GM12878 (cell line): ENCODE measurements around the gene PURA. TPM values are rescaled to one million over a fixed set of nuclear protein-coding genes. Genes with fewer than 3 reads are reported as not detected.

Experiments
- ATF7 ChIP-seq: fragments of 450-650 bp; IDR thresholded peaks from 2 replicates; pipeline ENCODE4 v1.6.1; 2016; ENCODE audit warnings: low read depth, mild to moderate bottlenecking
- CREB1 ChIP-seq: IDR thresholded peaks from 2 replicates; pipeline ENCODE4 v1.6.1; 2012; ENCODE audit warnings: low read depth, mild to moderate bottlenecking, inconsistent platforms
- CTCF ChIP-seq, 3 experiments: IDR thresholded peaks in 2 of 3; conservative IDR thresholded peaks in 1 of 3; 2 replicates each; pipeline ENCODE4 v1.5.1; 2011; ENCODE audit warnings: low read depth in 3 of 3, low read length in 3 of 3, mild to moderate bottlenecking in 3 of 3, control low read depth in 2 of 3, moderate library complexity in 2 of 3, inconsistent platforms in 1 of 3, mixed read lengths in 1 of 3; ENCODE audit not compliant: control insufficient read depth in 2 of 3, insufficient read depth in 1 of 3; ENCODE audit errors: extremely low read depth in 1 of 3
- E2F8 ChIP-seq: fragments of 450-650 bp; IDR thresholded peaks from 2 replicates; pipeline ENCODE4 v1.6.1; 2018; ENCODE audit warnings: mild to moderate bottlenecking, low read depth, moderate library complexity; ENCODE audit not compliant: partially characterized antibody
- EGR1 ChIP-seq, 2 experiments: IDR thresholded peaks; 1 replicate in 1 of 2; 2 replicates in 1 of 2; pipeline ENCODE4 v1.6.1; 2011 to 2012; ENCODE audit warnings: low read depth in 2 of 2, low read length in 2 of 2, borderline replicate concordance in 1 of 2, mild to moderate bottlenecking in 1 of 2, moderate library complexity in 1 of 2
- EZH2 ChIP-seq: IDR thresholded peaks from 2 replicates; pipeline ENCODE4 v1.6.1; 2012; ENCODE audit warnings: low read depth, mild to moderate bottlenecking, control low read depth, inconsistent platforms, low read length, borderline replicate concordance; ENCODE audit not compliant: control insufficient read depth
- HDAC6 ChIP-seq: fragments of 200-600 bp; sonication (generic); IDR thresholded peaks from one replicate; pipeline ENCODE4 v1.8.0; 2017; ENCODE audit warnings: antibody characterized with exemption; ENCODE audit not compliant: unreplicated experiment
- IRF4 ChIP-seq: IDR thresholded peaks from 2 replicates; pipeline ENCODE4 v1.6.1; 2011; ENCODE audit warnings: low read depth, low read length
- KDM1A ChIP-seq: fragments of 200-600 bp; sonication (generic); IDR thresholded peaks from 2 replicates; pipeline ENCODE4 v1.6.1; 2016; ENCODE audit warnings: borderline replicate concordance
- MTA3 ChIP-seq: IDR thresholded peaks from 2 replicates; pipeline ENCODE4 v1.6.1; 2012; ENCODE audit warnings: low read length, inconsistent platforms, borderline replicate concordance
- MYC ChIP-seq: IDR thresholded peaks from 2 replicates; pipeline ENCODE4 v1.6.1; 2011; ENCODE audit warnings: mild to moderate bottlenecking, low read length, moderate library complexity, inconsistent platforms; ENCODE audit not compliant: insufficient read depth, insufficient replicate concordance, insufficient read length, severe bottlenecking
- NFYB ChIP-seq: IDR thresholded peaks from 2 replicates; pipeline ENCODE4 v1.6.1; 2011; ENCODE audit warnings: low read depth, mild to moderate bottlenecking, low read length, improper control_type of control experiment, moderate library complexity; ENCODE audit not compliant: insufficient read depth
- POLR2AphosphoS2 ChIP-seq: IDR thresholded peaks from 2 replicates; pipeline ENCODE4 v1.6.1; 2011; ENCODE audit warnings: low read depth, mild to moderate bottlenecking, low read length, improper control_type of control experiment, moderate library complexity
- POU2F2 ChIP-seq: IDR thresholded peaks from 3 replicates; pipeline ENCODE4 v1.6.1; 2011; ENCODE audit warnings: low read depth, mild to moderate bottlenecking, low read length, borderline replicate concordance
- RELA ChIP-seq: fragments of 450-650 bp; IDR thresholded peaks from 2 replicates; pipeline ENCODE4 v1.8.0; 2014; ENCODE audit warnings: borderline replicate concordance; ENCODE audit not compliant: partially characterized antibody
- RUNX3 ChIP-seq: IDR thresholded peaks from 2 replicates; pipeline ENCODE4 v1.6.1; 2012; ENCODE audit warnings: low read length, inconsistent platforms
- SMARCA5 ChIP-seq: fragments of 450-650 bp; IDR thresholded peaks from 2 replicates; pipeline ENCODE4 v1.6.1; 2017; ENCODE audit warnings: mild to moderate bottlenecking
- TCF3 ChIP-seq: IDR thresholded peaks from 2 replicates; pipeline ENCODE4 v1.6.1; 2012; ENCODE audit warnings: low read depth, mild to moderate bottlenecking, low read length, borderline replicate concordance; ENCODE audit not compliant: insufficient read depth
- USF1 ChIP-seq: IDR thresholded peaks from 2 replicates; pipeline ENCODE4 v1.6.1; 2011; ENCODE audit warnings: borderline replicate concordance, low read depth, mild to moderate bottlenecking, moderate library complexity, mixed read lengths, low read length; ENCODE audit not compliant: insufficient read depth; ENCODE audit errors: extremely low read length
- ZBTB4 ChIP-seq: fragments of 450-650 bp; formaldehyde crosslinking; IDR thresholded peaks from 2 replicates; pipeline ENCODE4 v1.4.0; 2022; ENCODE audit warnings: mild to moderate bottlenecking, moderate library complexity
- polyA plus RNA-seq, 11 experiments: library from polyadenylated mRNA; depleted of rRNA in 4 of 11; unstranded in 6 of 11; stranded (reverse) in 5 of 11; fragments of >200 nt; fragmentation: Nextera tagmentation in 4 of 11; fragmentation: Illumina TruSeq in 1 of 11; extraction: Ambion mirVana in 4 of 11; extraction: Trizol in 1 of 11; gene quantifications; 1 replicate in 1 of 11; 2 replicates in 10 of 11; pipeline versions ENCODE4 v1.2.1 to v1.2.3, GENCODE V29; 2011 to 2016; ENCODE audit warnings: inconsistent platforms in 2 of 11, missing spikeins in 2 of 11, low read depth in 1 of 11
- total RNA-seq, 4 experiments: library from RNA; depleted of rRNA in 3 of 4; stranded (reverse); fragments of >200 nt in 3 of 4; fragmentation: Illumina TruSeq in 1 of 4; extraction: Trizol in 1 of 4; gene quantifications; 2 replicates each; pipeline versions ENCODE4 v1.2.1 to v1.2.3, GENCODE V29; 2013 to 2021

Gene PURA
- total and polyA plus RNA-seq, 10 of the 15 experiments (the other 5 are each of a cell fraction or from before 2014, with no cell fraction given) = 3.3 to 11.8 (median 5.8) TPM

- TF ChIP-seq E2F8 (no peak), KDM1A (no peak), RELA (peak; percentile 34), SMARCA5 (peak; percentile 58; the same call in 1 of the 2 replicates), POLR2AphosphoS2 (peak; percentile 39; the same call in 1 of the 2 replicates), ZBTB4 (CRISPR knock-in tag) (no peak), MTA3 (no peak), CREB1 (peak; percentile 27; the same call in 1 of the 2 replicates), CTCF (IDR thresholded peaks at IDR 0.05 in 2 of 3, conservative IDR thresholded peaks at IDR 0.05 in 1 of 3; ENCODE audit: control insufficient read depth in 2 of 3, extremely low read depth in 1 of 3, insufficient read depth in 1 of 3, low read depth in 3 of 3, low read length in 3 of 3) (peak in 2 of 3 experiments; percentile 14 to 23; a peak in 2 of 6 replicates), USF1 (peak; percentile 65), EZH2 (no peak), EGR1 (IDR thresholded peaks at IDR 0.05; ENCODE audit: borderline replicate concordance in 1 of 2, low read depth in 2 of 2, low read length in 2 of 2) (peak in 1 of 2 experiments; percentile 26; a peak in 1 of 3 replicates), TCF3 (peak; percentile 32; the same call in 1 of the 2 replicates), RUNX3 (peak; percentile 61), NFYB (no peak), HDAC6 (no peak), ATF7 (no peak), MYC (peak; percentile 15), POU2F2 (peak; percentile 72; the same call in 1 of the 3 replicates), IRF4 (no peak)
Observed at GRCh38 chr5:140113699-140114263, at the start of gene PURA (continued).
